UCSD-AML1 (cell line): Measurements from ENCODE around the gene HOXD9.

ENCODE experiments used
- DNase-seq: peaks from one replicate; lab custom pipeline; 2025; ENCODE audit not compliant: unreplicated experiment; lab: John Stamatoyannopoulos, UW

The HOXD9 gene

DNA sequence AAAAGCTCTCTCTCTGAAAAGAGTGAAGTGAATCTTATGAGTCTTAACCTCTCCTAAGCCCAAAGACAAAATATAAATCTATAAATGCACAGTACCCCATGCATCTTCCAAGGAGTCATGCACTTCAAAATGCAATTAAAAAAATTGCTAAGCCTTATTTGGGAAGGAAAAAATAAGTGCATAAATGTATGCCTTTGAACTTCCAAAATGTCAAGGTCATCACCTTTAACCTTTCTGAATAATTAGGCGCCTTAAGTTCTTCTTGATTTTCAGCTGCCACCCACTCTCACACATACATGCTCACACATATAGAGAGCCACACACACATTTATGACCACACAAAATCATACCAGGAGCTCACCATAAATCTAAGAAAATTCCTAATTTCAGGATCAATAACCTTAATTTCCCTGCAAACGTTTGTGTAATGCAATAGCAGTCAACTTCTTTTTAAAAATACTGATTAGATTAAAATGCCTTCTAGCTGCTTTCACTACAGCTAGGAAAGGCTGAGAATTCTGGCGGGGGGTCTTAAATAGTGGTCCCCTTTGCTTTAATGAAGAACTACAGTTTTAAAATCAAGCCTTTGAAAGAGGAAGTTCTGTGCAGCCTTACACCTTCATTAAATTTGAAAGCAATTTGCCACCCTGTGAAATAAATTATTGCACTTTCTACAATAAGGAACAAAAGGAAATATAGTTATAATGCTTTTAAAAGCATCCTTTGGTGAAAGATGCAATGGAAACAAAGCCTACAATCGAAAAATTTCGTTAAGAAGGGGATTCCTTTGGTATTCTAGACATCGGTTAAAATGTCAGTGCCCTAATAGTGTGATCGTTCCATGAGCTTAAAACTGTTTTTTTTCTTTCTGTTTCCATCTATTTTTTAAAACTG is 11.9 kb upstream of the HOXD9 start:
- no peak for DNase-seq

DNA sequence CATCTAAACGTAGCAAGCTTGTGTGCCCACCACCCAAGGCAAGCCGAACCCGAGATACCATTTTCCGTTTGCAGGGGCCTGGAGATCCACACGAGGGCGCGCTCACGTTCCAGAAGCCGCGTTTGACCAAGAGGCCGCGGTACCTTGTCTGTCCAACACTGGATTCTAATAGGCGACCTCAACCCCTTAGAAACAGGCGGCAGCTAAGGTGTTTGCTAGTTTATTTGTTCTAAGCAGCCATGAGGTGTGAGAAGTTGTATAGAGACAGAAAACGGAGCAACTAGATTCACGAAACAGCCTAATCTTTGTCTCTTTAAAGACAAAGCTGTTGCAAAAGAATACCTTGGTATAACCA is 11.2 kb upstream of the HOXD9 start:
- DNase-seq, result peak; percentile 38

DNA sequence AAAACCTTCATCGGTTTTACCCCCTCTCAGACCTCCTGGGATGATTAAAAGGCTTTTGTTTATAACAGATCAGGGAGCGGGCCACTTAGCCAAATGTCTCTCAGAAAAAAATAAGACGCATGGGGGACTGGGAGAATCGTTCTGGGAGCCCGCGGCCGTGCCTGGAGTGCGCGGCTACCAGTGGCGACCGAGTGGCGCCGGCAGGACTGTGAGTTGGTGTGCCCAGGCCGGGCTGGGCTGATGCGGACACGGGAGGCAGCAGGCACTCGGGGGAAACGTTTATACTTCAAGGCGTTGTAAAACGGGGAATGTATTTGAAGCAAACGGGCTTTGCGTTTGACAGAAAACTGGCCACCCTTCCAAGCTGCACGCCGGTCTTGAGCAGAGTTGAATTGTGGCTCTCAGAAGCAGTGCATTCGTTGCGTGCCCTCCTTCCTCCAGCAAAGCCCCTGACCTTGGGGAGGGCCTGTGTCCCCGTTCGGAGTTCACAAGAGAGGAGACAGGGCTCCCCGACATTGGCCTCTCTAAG is 10.6 kb upstream of the HOXD9 start:
- DNase-seq, result no peak

DNA sequence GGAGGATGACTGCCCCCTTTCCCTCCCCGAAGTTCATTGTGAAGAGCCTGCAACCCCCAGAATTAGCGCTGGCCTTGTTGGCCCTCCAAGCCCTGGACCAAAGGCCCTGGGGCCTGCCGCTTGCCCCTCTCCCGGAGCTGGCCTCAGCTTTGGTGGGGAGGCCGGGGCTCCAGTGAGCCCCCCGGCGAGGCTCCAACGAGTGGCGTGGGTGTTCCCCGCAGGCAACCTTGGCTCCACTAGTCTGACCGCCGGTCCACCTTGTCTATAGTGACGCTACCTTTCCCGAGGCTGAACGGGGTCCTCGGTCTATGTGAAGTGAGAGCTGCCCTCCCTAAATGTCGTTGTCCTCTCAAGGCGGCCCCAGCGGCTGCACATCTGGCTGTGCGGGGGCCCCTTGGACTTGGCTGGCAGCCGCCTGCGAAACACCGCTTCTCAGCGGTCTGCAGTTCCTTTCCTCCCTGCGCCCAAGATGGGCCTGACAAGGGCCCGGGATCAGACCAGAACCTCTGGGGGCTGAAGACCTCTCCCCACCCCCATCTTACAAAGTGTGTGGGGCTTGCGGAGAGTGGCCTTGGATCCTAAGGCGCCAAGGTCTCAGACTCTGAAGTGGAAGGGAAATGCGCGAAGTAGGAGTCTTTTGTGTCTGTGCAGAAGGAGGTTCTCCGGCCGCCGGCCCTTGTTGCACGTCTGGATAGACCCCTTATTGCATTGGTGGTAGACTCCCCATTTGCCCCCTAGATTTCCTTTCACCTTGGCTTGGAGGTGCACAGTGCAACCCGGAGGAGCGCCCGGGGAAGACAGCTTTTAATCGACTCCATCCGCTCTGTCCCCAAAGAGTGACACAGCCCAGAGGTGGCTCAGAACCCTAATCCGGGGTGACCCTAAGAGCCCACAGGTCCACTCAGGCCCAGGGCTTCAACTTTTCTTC is 9.9 kb upstream of the HOXD9 start:
- no peak for DNase-seq

DNA sequence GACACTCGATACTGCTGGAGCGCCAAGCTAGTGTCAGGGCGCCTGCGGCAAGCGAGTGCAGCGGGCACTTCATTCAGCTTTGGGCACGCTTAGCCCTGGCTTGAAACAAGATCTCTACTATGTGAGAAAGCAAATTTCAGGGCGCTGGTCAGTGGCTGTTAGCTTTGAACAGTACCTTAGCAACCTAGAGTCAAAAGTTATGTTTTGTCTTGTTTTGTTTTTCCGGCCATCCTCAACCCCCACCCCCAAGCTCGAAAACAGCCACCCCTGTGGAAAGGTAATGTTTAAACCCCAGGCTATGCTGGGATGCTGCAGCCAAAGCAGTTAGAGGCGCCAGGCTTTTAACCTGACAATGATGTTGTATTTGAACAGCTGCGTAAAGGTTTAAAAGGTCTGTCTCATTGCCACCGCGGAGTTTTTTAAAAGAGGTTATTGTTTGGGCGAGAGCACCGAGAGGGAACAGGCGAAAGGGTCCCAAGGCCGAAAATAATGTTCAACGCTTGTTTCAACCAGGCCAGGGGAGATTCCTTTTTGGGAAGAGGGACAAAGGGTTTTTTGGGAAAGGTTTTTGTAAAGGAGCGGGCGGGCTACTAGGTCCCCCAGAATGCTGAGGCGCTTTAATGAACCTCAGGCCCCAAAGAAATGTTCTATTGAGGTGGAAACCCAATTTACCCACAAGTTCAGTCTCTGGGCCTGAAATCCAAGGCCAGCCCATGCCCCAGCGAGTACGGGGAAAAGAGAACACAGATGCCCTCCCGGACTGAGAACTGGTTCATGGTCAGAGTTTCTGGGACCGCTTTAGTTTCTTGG is 8.2 kb upstream of the HOXD9 start:
- DNase-seq, result no peak

DNA sequence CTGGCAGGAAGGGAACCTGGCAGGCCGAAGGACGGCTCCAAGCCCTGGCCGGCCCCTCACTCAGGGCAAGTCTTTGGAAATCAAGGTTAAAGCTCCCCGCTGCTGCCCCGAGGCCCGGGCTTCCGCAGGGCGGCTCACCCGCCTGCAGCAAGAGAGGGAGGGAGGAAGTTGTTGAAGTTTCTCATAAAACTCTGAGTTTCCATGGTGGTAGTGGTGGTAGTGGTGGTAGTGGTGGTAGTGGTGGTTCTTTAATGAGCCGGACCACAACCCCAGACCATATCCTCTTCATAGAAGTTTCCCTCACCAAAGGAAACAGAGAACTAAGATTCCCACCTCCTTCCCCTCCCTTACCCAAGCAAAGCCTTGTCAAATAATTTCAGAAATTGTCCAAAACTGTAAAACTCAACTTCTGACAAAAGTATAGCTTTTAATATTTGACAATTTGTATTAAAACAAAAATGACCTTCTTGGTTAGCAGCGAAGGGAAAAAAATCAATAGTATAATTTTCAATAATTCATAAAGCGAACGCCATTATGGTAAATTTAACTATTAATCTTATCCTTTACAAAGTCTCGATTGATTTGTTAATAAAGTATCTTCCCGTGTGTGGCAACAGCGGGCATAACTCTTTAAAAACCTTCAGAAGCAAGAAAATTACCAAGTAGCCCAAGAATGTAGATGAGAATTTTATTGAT is 7.4 kb upstream of the HOXD9 start:
- no peak for DNase-seq

DNA sequence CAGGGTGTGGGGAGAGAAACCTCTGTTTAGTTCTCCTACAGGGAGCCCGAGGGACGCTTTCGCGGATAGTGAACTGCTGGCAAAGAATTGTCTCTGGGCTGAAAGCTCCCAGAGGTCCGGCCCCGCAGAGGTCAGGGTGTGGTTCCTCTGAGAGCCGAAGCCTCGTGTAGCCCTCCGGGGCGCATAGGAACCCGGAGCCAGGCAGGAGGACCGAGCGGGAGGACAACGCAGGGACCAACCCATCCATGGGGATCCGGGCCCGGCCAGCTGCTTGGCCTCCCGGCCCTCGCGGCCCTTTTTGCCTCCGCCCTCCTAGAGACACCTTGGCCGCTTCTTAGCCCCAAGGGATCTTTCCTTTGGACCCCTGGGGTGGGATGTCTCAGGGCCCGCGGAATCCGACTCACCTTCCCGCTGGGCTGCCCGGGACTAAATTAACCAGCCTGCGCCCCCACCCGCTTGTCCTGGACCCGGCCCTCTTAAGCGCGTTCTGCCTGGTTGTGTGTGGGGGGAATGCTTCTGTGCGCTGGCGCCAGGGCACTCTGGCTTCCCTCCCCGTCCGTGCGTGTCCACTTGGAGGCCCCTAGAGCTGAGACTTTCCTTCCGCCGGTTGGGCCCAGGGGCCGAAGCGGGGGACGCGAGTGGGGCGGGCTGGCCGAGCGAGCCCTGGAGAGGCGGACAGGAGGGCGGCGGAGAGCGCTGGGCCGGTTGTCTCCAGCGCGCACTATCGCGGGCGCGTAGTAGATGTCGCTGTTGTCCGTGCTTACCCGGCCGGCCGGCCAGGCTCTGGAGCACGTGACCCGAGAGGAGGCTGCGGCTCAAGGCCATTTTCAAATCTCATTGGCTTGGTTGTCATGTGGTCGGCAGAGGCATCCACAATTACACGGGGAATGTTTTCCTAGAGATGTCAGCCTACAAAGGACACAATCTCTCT is 6.4 kb upstream of the HOXD9 start, which contains the start of gene HOXD10:
Gene HOXD10 (plus strand): TSS at position 896 of the 931 bp plus-strand sequence. CDS start 56 bp downstream, outside the sequence.
- no peak for DNase-seq

DNA sequence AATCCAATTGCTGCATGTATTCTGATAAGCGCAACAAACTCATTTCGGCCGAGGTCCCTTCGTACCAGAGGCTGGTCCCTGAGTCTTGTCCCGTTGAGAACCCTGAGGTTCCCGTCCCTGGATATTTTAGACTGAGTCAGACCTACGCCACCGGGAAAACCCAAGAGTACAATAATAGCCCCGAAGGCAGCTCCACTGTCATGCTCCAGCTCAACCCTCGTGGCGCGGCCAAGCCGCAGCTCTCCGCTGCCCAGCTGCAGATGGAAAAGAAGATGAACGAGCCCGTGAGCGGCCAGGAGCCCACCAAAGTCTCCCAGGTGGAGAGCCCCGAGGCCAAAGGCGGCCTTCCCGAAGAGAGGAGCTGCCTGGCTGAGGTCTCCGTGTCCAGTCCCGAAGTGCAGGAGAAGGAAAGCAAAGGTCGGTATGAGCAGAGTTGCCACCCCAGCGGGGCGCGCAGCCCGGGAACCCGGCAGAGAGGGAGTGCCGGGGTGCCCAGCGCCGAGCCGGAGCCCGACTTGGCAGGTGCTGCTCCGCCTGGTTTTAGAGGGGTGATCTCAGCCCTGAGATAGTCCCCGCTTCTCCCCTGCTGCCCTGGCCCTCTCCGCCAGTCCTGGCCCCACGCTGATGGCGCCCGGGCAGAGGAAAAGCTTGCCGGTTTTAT is 5.2 kb upstream of the HOXD9 start:
- DNase-seq, result no peak

DNA sequence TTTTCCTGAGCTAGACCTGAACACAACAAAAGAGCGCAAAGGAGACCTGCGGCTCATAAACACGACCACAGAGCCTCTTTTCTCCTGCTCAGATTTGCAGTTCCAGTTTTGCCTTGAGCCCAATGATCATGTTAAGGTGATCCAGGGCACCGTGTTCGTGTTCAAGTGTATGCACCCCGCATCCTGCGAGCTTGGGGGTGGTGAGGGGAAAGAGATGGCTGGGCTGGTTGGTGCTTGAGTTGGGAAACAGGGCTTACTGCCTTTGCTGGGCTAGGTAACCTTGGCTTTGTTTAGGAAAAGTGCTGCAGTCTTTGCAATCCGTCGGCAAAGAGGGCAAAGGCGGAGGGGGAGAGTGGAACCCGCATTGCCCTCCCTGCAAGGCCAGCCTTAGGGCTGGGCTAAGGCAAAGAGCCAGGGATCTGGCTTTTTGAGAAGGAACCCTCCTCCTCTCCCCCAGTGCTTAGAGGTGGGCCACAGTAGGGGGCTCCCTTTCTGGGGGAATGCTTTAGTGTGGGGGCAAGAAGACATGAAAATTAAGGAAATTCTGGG is 4.6 kb upstream of the HOXD9 start:
- DNase-seq, result no peak

DNA sequence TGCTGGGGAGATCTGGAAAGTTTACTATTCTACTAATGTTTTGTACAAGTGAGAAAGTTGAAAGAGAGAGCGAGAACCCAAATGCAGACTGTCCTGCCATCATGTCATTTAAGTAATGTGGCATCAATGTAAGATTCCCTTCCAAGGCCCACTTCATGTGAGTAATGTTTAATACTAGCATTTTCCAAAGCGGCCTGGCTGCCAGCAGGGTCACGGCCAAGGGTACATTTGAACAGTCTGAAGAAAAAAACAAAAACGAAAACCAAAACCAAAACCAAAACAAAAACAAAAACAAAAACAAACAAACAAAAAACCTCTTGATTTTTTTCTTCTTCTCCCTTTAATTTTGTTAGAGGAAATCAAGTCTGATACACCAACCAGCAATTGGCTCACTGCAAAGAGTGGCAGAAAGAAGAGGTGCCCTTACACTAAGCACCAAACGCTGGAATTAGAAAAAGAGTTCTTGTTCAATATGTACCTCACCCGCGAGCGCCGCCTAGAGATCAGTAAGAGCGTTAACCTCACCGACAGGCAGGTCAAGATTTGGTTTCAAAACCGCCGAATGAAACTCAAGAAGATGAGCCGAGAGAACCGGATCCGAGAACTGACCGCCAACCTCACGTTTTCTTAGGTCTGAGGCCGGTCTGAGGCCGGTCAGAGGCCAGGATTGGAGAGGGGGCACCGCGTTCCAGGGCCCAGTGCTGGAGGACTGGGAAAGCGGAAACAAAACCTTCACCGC is 3.7 kb upstream of the HOXD9 start:
- peak; percentile 24 for DNase-seq

DNA sequence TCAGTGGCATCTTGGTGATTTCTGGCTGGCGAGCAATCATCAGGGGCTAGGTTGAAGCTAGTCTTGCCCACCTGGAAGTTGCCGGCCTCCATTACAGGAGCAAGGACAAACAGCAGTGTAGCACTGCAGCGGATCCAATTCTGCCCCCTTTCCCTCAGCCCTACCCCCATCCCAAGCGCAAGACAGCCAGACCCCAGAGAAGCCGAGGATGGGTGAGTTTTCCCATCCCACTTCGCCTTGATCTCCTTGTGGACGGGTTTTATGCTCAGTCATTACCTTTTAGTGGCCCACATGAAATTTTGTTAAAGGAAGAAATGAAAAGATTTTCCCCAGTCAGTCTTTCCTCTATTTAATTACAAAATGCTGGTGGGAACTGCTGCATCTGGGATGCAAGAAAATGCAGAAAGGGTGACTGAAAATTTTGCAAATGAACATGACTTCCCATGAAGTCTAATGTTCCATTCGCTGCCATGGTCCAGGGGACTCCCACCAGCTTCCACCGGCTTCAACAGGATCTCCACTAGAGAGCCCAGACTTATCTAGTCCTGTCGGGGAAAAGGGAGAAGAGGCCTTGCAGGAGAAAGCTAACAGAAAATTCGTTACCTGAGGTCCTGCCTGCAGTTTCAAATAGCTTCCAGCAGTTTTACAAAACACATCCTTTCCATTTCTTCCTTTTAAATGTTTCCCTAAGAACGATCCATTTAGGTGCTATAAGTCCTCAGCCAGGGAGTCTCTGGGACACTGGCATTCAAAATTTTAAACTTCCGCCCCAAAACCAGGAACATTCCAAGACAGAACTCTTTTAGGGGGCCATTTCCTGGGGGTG is 1.9 kb upstream of the HOXD9 start:
- DNase-seq, result no peak

DNA sequence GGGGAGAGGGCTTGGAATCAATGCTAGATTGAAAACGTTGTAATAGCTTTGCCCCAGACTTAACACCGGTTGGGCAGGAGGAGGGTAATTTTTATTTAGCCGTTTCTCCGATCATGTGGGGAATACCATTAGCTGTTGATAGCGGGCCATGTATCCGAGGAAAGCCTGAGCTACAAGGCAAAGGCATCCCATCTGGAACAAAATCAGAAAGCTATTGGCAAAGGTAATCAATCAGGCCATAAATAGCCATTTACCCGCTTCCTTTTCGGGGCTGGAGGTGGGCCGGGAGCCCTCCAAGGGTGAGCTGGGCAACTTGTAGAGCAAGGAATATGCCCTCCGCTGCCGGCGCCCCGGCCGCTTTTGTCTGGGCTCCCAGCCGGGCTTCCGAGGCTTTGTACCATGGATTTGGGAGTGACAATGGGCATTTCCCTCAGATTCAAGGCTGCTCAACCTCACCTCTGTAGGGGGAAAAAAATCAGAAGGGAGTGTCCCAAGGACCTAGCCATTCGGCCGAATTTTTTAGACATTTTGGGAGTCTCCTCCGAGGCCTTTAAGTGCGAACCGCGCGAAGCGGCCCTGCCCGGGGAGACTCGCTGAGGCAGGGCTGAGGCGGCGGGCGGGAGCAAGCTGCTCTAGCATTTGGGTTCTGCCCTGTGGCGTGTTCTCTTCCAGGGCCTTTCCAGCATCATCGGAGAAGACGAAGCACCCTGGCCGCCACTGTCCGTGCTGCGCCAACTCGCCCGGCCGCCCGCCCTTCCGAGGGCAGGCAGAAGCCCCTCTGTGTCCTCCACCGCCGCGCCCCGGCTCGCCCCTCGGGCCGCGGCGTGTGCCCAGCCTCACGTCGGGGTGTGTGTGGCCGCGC is 1.1 kb upstream of the HOXD9 start:
- DNase-seq, result no peak

DNA sequence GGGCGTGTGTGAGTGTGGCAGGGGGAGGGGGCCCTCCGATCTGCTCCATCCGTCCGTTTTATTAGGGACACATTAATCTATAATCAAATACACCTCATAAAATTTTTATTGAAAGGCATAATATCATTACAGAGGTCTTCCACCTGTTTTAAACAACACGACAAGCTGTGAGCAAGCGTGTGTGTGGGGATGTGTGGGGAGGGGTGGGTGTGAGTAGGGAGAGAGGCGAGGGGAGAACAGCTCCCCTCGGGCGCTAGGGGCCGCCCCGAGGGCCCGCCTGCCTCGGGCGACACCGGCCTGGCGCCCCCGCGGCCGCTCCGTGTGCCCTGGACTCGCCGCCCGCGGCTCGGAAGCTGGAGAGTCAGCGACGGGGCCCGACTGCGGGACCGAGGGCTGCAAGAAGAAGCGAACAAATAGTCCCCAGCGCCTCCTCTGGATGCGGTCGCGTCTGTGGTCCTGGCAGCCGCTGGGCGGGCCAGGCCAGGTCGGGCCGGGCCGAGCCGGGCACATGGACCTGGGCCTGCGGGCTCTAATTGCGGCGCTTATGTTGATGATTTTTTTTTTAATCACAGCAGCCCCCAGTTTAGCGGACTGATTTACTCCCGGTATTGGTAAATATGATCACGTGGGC is 352 bp upstream of the HOXD9 start:
- no peak for DNase-seq

DNA sequence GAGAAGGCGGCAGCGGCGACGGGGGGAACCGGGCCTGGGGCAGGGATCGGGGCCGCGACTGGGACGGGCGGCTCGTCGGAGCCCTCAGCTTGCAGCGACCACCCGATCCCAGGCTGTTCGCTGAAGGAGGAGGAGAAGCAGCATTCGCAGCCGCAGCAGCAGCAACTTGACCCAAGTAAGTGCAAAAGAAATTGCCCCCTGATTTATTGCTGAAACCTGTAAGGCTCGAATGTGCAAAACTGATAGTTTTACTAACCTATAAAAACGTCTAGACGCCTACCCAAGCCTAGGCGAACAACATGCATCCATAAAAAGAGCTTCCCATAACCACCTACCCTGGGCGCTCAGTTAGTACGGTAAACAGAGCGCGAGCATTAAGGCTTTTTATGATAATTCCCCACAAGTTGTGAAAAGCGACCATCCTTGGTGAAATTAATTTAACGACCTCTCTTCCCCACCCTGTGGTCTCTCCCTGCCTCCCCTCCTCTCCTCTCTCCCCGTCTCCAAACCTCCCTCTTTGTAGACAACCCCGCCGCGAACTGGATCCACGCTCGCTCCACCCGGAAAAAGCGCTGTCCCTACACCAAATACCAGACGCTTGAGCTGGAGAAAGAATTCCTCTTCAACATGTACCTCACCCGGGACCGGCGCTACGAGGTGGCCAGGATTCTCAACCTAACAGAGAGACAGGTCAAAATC is 1.0 kb downstream of the HOXD9 start:
- no peak for DNase-seq
